H1 (cell line): ENCODE results near the gene VAMP4. TPM values are rescaled to one million over a fixed set of nuclear protein-coding genes. Genes with fewer than 3 reads are reported as not detected.

ENCODE experiments used
- BCL11A ChIP-seq, 2 experiments: IDR thresholded peaks; one replicate each; pipeline ENCODE4 v1.6.1; 2011; ENCODE audit warnings: low read depth in 2 of 2, low read length in 2 of 2, mild to moderate bottlenecking in 2 of 2
- CEBPB ChIP-seq: IDR thresholded peaks from 2 replicates; pipeline ENCODE4 v1.6.1; 2012; ENCODE audit warnings: low read depth, low read length
- EGR1 ChIP-seq: IDR thresholded peaks from 2 replicates; pipeline ENCODE4 v1.6.1; 2011; ENCODE audit warnings: low read depth, low read length, borderline replicate concordance
- EP300 ChIP-seq, 2 experiments: IDR thresholded peaks; 1 replicate in 1 of 2; 2 replicates in 1 of 2; pipeline ENCODE4 v1.6.1; 2011 to 2012; ENCODE audit warnings: low read depth in 2 of 2, low read length in 2 of 2, mild to moderate bottlenecking in 2 of 2, borderline replicate concordance in 1 of 2, inconsistent platforms in 1 of 2, moderate library complexity in 1 of 2
- HDAC2 ChIP-seq, 2 experiments: fragments of 300-600 bp in 1 of 2; sonication (generic) in 1 of 2; IDR thresholded peaks; 2 replicates each; pipeline ENCODE4 v1.6.1; 2011 to 2012; ENCODE audit warnings: low read depth in 2 of 2, low read length in 2 of 2, mild to moderate bottlenecking in 2 of 2, moderate library complexity in 2 of 2, borderline replicate concordance in 1 of 2, inconsistent platforms in 1 of 2
- polyA plus RNA-seq, 7 experiments: library from polyadenylated mRNA; depleted of rRNA in 3 of 7; stranded (reverse) in 5 of 7; unstranded in 2 of 7; fragments of >200 nt in 5 of 7; fragments of 200-250 nt in 2 of 7; gene quantifications; 1 replicate in 5 of 7; 2 replicates in 1 of 7; 4 replicates in 1 of 7; pipeline versions ENCODE4 v1.2.1 to v1.2.3, GENCODE V29; 2011 to 2013; ENCODE audit warnings: missing spikeins in 2 of 7, mixed read lengths in 2 of 7
- total RNA-seq: library from RNA; stranded (reverse); fragmentation: NEBNext Ultra II Directional; extraction: Animal tissue kit (Norgen Biotek cat#: 25700); gene quantifications from 2 replicates; pipeline ENCODE4 v1.2.1, GENCODE V29; 2021
- TF ChIP-seq, protein P1 (sequence below): fragments of 300-600 bp; sonication (generic); IDR thresholded peaks from 2 replicates; pipeline ENCODE4 v1.7.1; 2012; ENCODE audit warnings: low read length, moderate library complexity, mild to moderate bottlenecking, inconsistent platforms; ENCODE audit not compliant: insufficient replicate concordance

The VAMP4 gene
- total and polyA plus RNA-seq, 2 of the 8 experiments (the other 6 are each of a cell fraction or from before 2014, with no cell fraction given): 1.6 to 13.9 TPM

GRCh38 chr1:171712341-171712740 is 29.5 kb downstream of the VAMP4 start (continued):
- TF ChIP-seq, protein P1, sequence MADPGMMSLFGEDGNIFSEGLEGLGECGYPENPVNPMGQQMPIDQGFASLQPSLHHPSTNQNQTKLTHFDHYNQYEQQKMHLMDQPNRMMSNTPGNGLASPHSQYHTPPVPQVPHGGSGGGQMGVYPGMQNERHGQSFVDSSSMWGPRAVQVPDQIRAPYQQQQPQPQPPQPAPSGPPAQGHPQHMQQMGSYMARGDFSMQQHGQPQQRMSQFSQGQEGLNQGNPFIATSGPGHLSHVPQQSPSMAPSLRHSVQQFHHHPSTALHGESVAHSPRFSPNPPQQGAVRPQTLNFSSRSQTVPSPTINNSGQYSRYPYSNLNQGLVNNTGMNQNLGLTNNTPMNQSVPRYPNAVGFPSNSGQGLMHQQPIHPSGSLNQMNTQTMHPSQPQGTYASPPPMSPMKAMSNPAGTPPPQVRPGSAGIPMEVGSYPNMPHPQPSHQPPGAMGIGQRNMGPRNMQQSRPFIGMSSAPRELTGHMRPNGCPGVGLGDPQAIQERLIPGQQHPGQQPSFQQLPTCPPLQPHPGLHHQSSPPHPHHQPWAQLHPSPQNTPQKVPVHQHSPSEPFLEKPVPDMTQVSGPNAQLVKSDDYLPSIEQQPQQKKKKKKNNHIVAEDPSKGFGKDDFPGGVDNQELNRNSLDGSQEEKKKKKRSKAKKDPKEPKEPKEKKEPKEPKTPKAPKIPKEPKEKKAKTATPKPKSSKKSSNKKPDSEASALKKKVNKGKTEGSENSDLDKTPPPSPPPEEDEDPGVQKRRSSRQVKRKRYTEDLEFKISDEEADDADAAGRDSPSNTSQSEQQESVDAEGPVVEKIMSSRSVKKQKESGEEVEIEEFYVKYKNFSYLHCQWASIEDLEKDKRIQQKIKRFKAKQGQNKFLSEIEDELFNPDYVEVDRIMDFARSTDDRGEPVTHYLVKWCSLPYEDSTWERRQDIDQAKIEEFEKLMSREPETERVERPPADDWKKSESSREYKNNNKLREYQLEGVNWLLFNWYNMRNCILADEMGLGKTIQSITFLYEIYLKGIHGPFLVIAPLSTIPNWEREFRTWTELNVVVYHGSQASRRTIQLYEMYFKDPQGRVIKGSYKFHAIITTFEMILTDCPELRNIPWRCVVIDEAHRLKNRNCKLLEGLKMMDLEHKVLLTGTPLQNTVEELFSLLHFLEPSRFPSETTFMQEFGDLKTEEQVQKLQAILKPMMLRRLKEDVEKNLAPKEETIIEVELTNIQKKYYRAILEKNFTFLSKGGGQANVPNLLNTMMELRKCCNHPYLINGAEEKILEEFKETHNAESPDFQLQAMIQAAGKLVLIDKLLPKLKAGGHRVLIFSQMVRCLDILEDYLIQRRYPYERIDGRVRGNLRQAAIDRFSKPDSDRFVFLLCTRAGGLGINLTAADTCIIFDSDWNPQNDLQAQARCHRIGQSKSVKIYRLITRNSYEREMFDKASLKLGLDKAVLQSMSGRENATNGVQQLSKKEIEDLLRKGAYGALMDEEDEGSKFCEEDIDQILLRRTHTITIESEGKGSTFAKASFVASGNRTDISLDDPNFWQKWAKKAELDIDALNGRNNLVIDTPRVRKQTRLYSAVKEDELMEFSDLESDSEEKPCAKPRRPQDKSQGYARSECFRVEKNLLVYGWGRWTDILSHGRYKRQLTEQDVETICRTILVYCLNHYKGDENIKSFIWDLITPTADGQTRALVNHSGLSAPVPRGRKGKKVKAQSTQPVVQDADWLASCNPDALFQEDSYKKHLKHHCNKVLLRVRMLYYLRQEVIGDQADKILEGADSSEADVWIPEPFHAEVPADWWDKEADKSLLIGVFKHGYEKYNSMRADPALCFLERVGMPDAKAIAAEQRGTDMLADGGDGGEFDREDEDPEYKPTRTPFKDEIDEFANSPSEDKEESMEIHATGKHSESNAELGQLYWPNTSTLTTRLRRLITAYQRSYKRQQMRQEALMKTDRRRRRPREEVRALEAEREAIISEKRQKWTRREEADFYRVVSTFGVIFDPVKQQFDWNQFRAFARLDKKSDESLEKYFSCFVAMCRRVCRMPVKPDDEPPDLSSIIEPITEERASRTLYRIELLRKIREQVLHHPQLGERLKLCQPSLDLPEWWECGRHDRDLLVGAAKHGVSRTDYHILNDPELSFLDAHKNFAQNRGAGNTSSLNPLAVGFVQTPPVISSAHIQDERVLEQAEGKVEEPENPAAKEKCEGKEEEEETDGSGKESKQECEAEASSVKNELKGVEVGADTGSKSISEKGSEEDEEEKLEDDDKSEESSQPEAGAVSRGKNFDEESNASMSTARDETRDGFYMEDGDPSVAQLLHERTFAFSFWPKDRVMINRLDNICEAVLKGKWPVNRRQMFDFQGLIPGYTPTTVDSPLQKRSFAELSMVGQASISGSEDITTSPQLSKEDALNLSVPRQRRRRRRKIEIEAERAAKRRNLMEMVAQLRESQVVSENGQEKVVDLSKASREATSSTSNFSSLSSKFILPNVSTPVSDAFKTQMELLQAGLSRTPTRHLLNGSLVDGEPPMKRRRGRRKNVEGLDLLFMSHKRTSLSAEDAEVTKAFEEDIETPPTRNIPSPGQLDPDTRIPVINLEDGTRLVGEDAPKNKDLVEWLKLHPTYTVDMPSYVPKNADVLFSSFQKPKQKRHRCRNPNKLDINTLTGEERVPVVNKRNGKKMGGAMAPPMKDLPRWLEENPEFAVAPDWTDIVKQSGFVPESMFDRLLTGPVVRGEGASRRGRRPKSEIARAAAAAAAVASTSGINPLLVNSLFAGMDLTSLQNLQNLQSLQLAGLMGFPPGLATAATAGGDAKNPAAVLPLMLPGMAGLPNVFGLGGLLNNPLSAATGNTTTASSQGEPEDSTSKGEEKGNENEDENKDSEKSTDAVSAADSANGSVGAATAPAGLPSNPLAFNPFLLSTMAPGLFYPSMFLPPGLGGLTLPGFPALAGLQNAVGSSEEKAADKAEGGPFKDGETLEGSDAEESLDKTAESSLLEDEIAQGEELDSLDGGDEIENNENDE: no peak
- TF ChIP-seq CEBPB (no peak), BCL11A (IDR thresholded peaks at IDR 0.05; ENCODE audit: low read depth in 2 of 2, low read length in 2 of 2) (no peak), EP300 (IDR thresholded peaks at IDR 0.05; ENCODE audit: borderline replicate concordance in 1 of 2, low read depth in 2 of 2, low read length in 2 of 2) (no peak), EGR1 (no peak), HDAC2 (IDR thresholded peaks at IDR 0.05; ENCODE audit: borderline replicate concordance in 1 of 2, low read depth in 2 of 2, low read length in 2 of 2) (no peak)
